ENCODE data around the gene PPP1R13L.

DNA sequence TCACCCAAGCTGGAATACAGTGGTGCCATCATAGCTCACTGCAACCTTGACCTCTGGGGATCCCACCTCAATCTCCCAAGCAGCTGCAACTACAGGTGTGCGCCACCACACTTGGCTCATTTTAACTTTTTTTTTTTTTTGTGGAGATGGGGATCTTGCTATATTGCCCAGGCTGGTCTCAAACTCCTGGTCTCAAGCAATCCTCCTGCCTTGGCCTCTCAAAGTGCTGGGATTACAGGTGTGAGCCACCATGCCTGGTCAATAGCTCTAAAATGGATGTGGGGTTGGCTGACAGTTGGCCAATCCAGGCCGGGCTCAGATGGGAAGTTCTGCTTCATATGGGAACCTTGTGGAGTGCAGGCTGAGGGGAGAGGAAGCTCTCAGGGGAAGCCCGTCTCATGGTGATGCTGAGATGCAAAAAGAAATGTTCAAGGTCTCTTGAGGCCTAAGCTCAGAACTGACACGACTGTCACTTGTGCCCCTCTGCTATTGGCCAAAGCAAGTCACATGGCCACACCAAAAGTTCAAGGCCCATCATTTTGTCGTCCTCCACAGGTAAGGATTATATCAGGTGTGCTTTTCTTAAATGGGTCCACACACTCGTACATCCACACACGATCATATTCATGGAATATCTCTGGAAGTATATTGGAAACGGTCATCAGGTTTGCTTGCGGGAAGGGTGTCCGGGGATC is 71.1 kb downstream of the PPP1R13L start:
- TF ChIP-seq, protein P1, sequence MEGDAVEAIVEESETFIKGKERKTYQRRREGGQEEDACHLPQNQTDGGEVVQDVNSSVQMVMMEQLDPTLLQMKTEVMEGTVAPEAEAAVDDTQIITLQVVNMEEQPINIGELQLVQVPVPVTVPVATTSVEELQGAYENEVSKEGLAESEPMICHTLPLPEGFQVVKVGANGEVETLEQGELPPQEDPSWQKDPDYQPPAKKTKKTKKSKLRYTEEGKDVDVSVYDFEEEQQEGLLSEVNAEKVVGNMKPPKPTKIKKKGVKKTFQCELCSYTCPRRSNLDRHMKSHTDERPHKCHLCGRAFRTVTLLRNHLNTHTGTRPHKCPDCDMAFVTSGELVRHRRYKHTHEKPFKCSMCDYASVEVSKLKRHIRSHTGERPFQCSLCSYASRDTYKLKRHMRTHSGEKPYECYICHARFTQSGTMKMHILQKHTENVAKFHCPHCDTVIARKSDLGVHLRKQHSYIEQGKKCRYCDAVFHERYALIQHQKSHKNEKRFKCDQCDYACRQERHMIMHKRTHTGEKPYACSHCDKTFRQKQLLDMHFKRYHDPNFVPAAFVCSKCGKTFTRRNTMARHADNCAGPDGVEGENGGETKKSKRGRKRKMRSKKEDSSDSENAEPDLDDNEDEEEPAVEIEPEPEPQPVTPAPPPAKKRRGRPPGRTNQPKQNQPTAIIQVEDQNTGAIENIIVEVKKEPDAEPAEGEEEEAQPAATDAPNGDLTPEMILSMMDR (IDR thresholded peaks at IDR 0.05) = no peak
- TF ChIP-seq EP300 (IDR thresholded peaks at IDR 0.05) (no peak), POLR2AphosphoS5 (IDR thresholded peaks at IDR 0.05) (no peak), POLR2A (IDR thresholded peaks at IDR 0.05) (no peak)

Measured in gastroesophageal sphincter (tissue), 3 donors.